RWPE2 (cell line): ENCODE data around the gene MIB2.
A peak's percentile ranks its signal among the peaks of the same experiment; 100 is the strongest.

Source experiments
- ATAC-seq: fragments of 200-7000 bp; cut with Tn5 transposase; 3 replicates; pipeline ENCODE4 v1.9.1; 2021; ENCODE audit warnings: low read depth
- DNase-seq: peaks from one replicate; pipeline ENCODE4 v3.0.0-alpha.2; 2020; ENCODE audit warnings: low spot score
- H3K27ac ChIP-seq: fragments of 450-650 bp; 2 replicates; pipeline ENCODE4 v1.5.1; 2017; ENCODE audit warnings: mild to moderate bottlenecking; ENCODE audit not compliant: poor library complexity, severe bottlenecking
- H3K27me3 ChIP-seq: fragments of 250-450 bp; sonication (Bioruptor Pico); 2 replicates; pipeline ENCODE4 v1.5.1; 2021; ENCODE audit warnings: mild to moderate bottlenecking, moderate library complexity; ENCODE audit not compliant: insufficient read depth, poor library complexity, severe bottlenecking
- H3K36me3 ChIP-seq: fragments of 250-450 bp; sonication (Bioruptor Pico); 2 replicates; pipeline ENCODE4 v1.5.1; 2020; ENCODE audit warnings: low read depth, mild to moderate bottlenecking, moderate library complexity
- H3K4me1 ChIP-seq: fragments of 250-450 bp; sonication (Bioruptor Pico); 2 replicates; pipeline ENCODE4 v1.5.1; 2021; ENCODE audit warnings: mild to moderate bottlenecking, moderate library complexity; ENCODE audit not compliant: insufficient read depth, poor library complexity, severe bottlenecking
- H3K4me3 ChIP-seq: fragments of 250-450 bp; sonication (Bioruptor Pico); 2 replicates; pipeline ENCODE4 v1.5.1; 2021; ENCODE audit warnings: mild to moderate bottlenecking, moderate library complexity; ENCODE audit not compliant: severe bottlenecking
- H3K9me3 ChIP-seq: fragments of 250-450 bp; sonication (Bioruptor Pico); 2 replicates; pipeline ENCODE4 v1.5.1; 2021; ENCODE audit warnings: mild to moderate bottlenecking, moderate library complexity; ENCODE audit not compliant: severe bottlenecking
- TF ChIP-seq, protein P1 (sequence below): fragments of 450-650 bp; IDR thresholded peaks from one replicate; pipeline ENCODE4 v1.5.1; 2017; ENCODE audit warnings: mild to moderate bottlenecking, moderate library complexity; ENCODE audit not compliant: poor library complexity, severe bottlenecking

MIB2 gene

GRCh38 chr1:1604374-1605033 is 10.8 kb upstream of the MIB2 start:
- no peak overlapping the region for H3K27ac ChIP-seq
- TF ChIP-seq, protein P1, sequence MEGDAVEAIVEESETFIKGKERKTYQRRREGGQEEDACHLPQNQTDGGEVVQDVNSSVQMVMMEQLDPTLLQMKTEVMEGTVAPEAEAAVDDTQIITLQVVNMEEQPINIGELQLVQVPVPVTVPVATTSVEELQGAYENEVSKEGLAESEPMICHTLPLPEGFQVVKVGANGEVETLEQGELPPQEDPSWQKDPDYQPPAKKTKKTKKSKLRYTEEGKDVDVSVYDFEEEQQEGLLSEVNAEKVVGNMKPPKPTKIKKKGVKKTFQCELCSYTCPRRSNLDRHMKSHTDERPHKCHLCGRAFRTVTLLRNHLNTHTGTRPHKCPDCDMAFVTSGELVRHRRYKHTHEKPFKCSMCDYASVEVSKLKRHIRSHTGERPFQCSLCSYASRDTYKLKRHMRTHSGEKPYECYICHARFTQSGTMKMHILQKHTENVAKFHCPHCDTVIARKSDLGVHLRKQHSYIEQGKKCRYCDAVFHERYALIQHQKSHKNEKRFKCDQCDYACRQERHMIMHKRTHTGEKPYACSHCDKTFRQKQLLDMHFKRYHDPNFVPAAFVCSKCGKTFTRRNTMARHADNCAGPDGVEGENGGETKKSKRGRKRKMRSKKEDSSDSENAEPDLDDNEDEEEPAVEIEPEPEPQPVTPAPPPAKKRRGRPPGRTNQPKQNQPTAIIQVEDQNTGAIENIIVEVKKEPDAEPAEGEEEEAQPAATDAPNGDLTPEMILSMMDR = no peak
- H3K4me3 ChIP-seq = no peak overlapping the region
- H3K36me3 ChIP-seq = no peaks in the 10 kb centered on the region
- DNase-seq (no peak), ATAC-seq (no peak)
- no peaks in the 10 kb centered on the region for H3K9me3 ChIP-seq
- H3K4me1 ChIP-seq = no peaks in the 10 kb centered on the region
- H3K27me3 ChIP-seq = no peaks in the 10 kb centered on the region

DNA sequence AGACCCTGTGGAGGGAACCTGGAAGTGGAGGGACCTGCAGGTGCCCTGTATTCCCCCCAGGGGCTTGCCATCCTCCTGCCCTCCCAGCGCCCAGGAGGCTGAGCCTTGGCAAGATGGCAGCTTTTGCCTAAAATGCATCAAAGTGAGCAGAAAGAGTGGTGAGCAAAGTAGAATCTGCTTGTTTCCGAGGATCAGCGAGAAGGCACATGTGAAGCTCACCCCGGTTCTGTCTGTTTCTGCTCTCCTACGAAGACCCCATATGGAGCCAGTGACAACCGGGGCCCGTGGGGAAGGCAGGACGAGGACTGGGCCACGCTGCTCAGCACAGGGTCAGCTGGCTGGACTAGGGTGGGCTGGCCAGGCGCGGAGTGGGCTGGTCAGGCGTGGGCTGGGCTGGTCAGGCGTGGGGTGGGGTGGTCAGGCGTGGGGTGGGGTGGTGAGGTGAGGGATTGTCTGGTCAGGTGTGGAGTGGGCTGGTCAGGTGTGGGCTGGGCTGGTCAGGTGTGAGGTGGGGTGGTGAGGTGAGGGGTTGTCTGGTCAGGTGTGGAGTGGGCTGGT is 10.2 kb upstream of the MIB2 start:
- DNase-seq (peak; percentile 68), ATAC-seq (peak; percentile 10; the same call in 1 of the 3 replicates)
- no peaks in the 10 kb centered on the region for H3K9me3 ChIP-seq
- TF ChIP-seq, protein P1 = no peak
- no peaks in the 10 kb centered on the region for H3K36me3 ChIP-seq
- no peaks in the 10 kb centered on the region for H3K27me3 ChIP-seq
- H3K27ac ChIP-seq = no peak overlapping the region
- no peaks in the 10 kb centered on the region for H3K4me1 ChIP-seq
- no peak overlapping the region for H3K4me3 ChIP-seq

GRCh38 chr1:1605724-1606123 is 9.6 kb upstream of the MIB2 start:
- Histone ChIP-seq H3K27ac (no peak overlapping the region), H3K4me1 (no peaks in the 10 kb centered on the region), H3K36me3 (no peaks in the 10 kb centered on the region), H3K9me3 (no peaks in the 10 kb centered on the region), H3K4me3 (no peak overlapping the region), H3K27me3 (no peaks in the 10 kb centered on the region)
- TF ChIP-seq, protein P1 = no peak
- ATAC-seq = no peak
- DNase-seq = no peak

DNA sequence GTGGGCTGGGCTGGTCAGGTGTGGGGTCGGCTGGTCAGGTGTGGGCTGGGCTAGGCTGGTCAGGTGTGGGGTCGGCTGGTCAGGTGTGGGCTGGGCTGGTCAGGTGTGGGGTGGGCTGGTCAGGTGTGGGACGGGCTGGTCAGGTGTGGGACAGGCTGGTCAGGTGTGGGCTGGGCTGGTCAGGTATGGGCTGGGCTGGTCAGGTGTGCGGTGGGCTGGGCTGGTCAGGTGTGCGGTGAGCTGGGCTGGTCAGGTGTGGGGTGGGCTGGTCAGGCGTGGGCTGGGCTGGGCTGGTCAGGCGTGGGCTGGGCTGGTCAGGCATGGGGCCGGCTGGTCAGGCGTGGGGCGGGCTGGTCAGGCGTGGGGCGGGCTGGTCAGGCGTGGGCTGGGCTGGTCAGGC is 9.1 kb upstream of the MIB2 start:
- Histone ChIP-seq H3K27ac (no peak overlapping the region), H3K4me3 (no peak overlapping the region), H3K9me3 (no peaks in the 10 kb centered on the region), H3K4me1 (no peaks in the 10 kb centered on the region), H3K27me3 (no peaks in the 10 kb centered on the region), H3K36me3 (no peaks in the 10 kb centered on the region)
- no peak for ATAC-seq
- DNase-seq = no peak
- TF ChIP-seq, protein P1 = no peak

DNA sequence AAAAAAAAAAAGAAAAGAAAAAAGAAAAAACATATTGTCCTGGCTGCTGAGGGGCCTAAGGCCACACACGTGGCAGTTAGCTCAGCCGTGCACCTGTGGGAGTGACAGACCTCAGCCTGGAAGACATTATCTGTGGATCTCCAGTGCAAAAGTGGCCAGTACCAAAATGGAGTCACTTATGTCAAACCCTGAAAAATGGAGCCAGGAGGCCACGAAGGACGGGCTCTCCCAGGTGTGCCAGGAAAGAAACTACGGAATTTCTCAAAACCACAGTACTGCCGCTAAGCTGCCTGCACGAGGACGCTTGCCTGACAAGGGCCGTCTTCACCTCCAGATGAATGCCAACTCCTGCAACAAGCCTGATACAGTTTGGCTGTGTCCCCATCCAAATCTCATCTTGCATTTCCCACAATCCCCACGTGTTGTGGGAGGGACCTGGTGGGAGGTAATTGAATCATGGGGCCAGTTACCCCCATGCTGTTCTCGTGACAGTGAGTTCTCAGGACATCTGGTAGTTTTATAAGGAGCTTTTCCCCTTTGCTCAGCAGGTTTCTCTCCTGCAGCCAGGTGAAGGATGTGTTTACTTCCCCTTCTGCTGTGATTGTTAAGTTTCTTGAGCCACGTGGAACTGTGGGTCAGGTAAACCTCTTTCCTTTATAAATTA is 5.3 kb upstream of the MIB2 start:
- Histone ChIP-seq H3K4me3 (no peak overlapping the region), H3K27me3 (no peaks in the 10 kb centered on the region), H3K4me1 (no peaks in the 10 kb centered on the region), H3K36me3 (no peaks in the 10 kb centered on the region), H3K9me3 (no peaks in the 10 kb centered on the region), H3K27ac (no peak overlapping the region)
- no peak for DNase-seq
- no peak for ATAC-seq
- TF ChIP-seq, protein P1 = no peak
